Neural cell (in vitro differentiated cells): ENCODE data around the gene IFT20. TPM values are rescaled to one million over a fixed set of nuclear protein-coding genes. Genes with fewer than 3 reads are reported as not detected.

Experiments used
- H2AFZ ChIP-seq: fragments of 200-600, 300-800 bp; sonication (generic), shearing (Covaris generic); 2 replicates; pipeline ENCODE4 v1.6.0; 2014; ENCODE audit warnings: low read depth, mild to moderate bottlenecking, antibody characterized with exemption, low read length, moderate library complexity
- H3F3A ChIP-seq: fragments of 200-600 bp; shearing (Covaris generic); 2 replicates; pipeline ENCODE4 v1.6.1; 2016; ENCODE audit warnings: mild to moderate bottlenecking, moderate library complexity, mixed read lengths, antibody characterized with exemption, low read length; ENCODE audit not compliant: insufficient read depth, poor library complexity, severe bottlenecking
- H3K27ac ChIP-seq: fragments of 200-600, 300-800 bp; sonication (generic), shearing (Covaris generic); 2 replicates; pipeline ENCODE4 v1.5.1; 2014; ENCODE audit warnings: mild to moderate bottlenecking, low read length, moderate library complexity
- H3K27me3 ChIP-seq: fragments of 300-800, 200-600 bp; sonication (generic), shearing (Covaris generic); 2 replicates; pipeline ENCODE4 v1.6.0; 2014; ENCODE audit warnings: mild to moderate bottlenecking, low read depth, low read length, moderate library complexity; ENCODE audit not compliant: insufficient read depth
- H3K36me3 ChIP-seq: fragments of 300-800, 200-600 bp; sonication (generic), shearing (Covaris generic); 2 replicates; pipeline ENCODE4 v1.5.1; 2014; ENCODE audit warnings: mild to moderate bottlenecking, antibody characterized with exemption, low read length, moderate library complexity; ENCODE audit not compliant: insufficient read depth
- H3K4me2 ChIP-seq: fragments of 300-800, 200-600 bp; sonication (generic), shearing (Covaris generic); 2 replicates; pipeline ENCODE4 v1.6.0; 2014; ENCODE audit warnings: mild to moderate bottlenecking, low read length
- H3K4me3 ChIP-seq: fragments of 300-800, 200-600 bp; sonication (generic), shearing (Covaris generic); 2 replicates; pipeline ENCODE4 v1.5.1; 2014; ENCODE audit warnings: mild to moderate bottlenecking, low read length, moderate library complexity
- H3K79me2 ChIP-seq: fragments of 200-600 bp; shearing (Covaris generic); replicated peaks from 2 replicates; pipeline ENCODE4 v1.6.0; 2014; ENCODE audit warnings: mild to moderate bottlenecking, low read length, moderate library complexity; ENCODE audit not compliant: insufficient read depth
- H3K9ac ChIP-seq: fragments of 300-800, 200-600 bp; sonication (generic), shearing (Covaris generic); 2 replicates; pipeline ENCODE4 v1.6.1; 2016; ENCODE audit warnings: mild to moderate bottlenecking, low read length, mixed read lengths
- H3K9me2 ChIP-seq: fragments of 200-600 bp; shearing (Covaris generic); 2 replicates; pipeline ENCODE4 v1.6.1; 2016; ENCODE audit warnings: mild to moderate bottlenecking, low read length, mixed read lengths; ENCODE audit not compliant: insufficient read depth
- H3K9me3 ChIP-seq: fragments of 200-600, 300-800 bp; sonication (generic), shearing (Covaris generic); 2 replicates; pipeline ENCODE4 v1.6.1; 2016; ENCODE audit warnings: mild to moderate bottlenecking, mixed run types, low read length, moderate library complexity, mixed read lengths
- H4K20me1 ChIP-seq: fragments of 200-600 bp; shearing (Covaris generic); 2 replicates; pipeline ENCODE4 v1.6.1; 2016; ENCODE audit warnings: mild to moderate bottlenecking, mixed run types; ENCODE audit not compliant: insufficient read depth
- CTCF ChIP-seq: fragments of 450-650 bp; IDR thresholded peaks from 2 replicates; pipeline ENCODE4 v1.5.1; 2014; ENCODE audit warnings: antibody characterized with exemption, mild to moderate bottlenecking, moderate library complexity; ENCODE audit not compliant: poor library complexity, severe bottlenecking
- EP300 ChIP-seq: fragments of 450-650 bp; conservative IDR thresholded peaks from 2 replicates; pipeline ENCODE4 v1.6.1; 2014; ENCODE audit warnings: antibody characterized with exemption, mild to moderate bottlenecking, moderate library complexity; ENCODE audit not compliant: poor library complexity, severe bottlenecking
- EZH2 ChIP-seq: fragments of 200-600, 300-800 bp; shearing (Covaris generic), sonication (generic); IDR thresholded peaks from 2 replicates; pipeline ENCODE4 v1.6.1; 2014; ENCODE audit warnings: antibody characterized with exemption, low read length, borderline replicate concordance, mild to moderate bottlenecking; ENCODE audit not compliant: insufficient read depth, poor library complexity, severe bottlenecking
- MXI1 ChIP-seq: fragments of 450-650 bp; conservative IDR thresholded peaks from 2 replicates; pipeline ENCODE4 v1.6.1; 2014; ENCODE audit warnings: antibody characterized with exemption, mild to moderate bottlenecking; ENCODE audit not compliant: poor library complexity, severe bottlenecking
- POLR2AphosphoS5 ChIP-seq: IDR thresholded peaks from 2 replicates; pipeline ENCODE4 v1.6.1; 2012
- RAD21 ChIP-seq: fragments of 450-650 bp; conservative IDR thresholded peaks from 2 replicates; pipeline ENCODE4 v1.6.1; 2014; ENCODE audit warnings: antibody characterized with exemption, mild to moderate bottlenecking, moderate library complexity
- REST ChIP-seq: IDR thresholded peaks from 2 replicates; pipeline ENCODE4 v1.6.1; 2012; ENCODE audit warnings: borderline replicate concordance
- SMC3 ChIP-seq: fragments of 450-650 bp; conservative IDR thresholded peaks from 2 replicates; pipeline ENCODE4 v1.6.1; 2014; ENCODE audit warnings: antibody characterized with exemption, mild to moderate bottlenecking, moderate library complexity; ENCODE audit not compliant: poor library complexity
- TAF1 ChIP-seq: IDR thresholded peaks from 2 replicates; pipeline ENCODE4 v1.6.1; 2012; ENCODE audit warnings: low read depth
- polyA plus RNA-seq: library from polyadenylated mRNA; depleted of rRNA; stranded (reverse); fragments of >200 nt; gene quantifications from 2 replicates; pipeline ENCODE4 v1.2.3, GENCODE V29; 2014

The IFT20 gene
- polyA plus RNA-seq, 1 donor from 2014 or later, result 213 TPM

GRCh38 chr17:28334666-28335200 is 539 bp downstream of the IFT20 start:
- Histone ChIP-seq H3K27me3 (no peaks in the 10 kb centered on the region), H2AFZ (peak overlapping the region; percentile 61), H3F3A (no peaks in the 10 kb centered on the region), H3K27ac (peak overlapping the region; percentile 94), H3K9ac (peak overlapping the region; percentile 87), H3K9me2 (no peaks in the 10 kb centered on the region), H3K9me3 (no peaks in the 10 kb centered on the region), H3K36me3 (no peaks in the 10 kb centered on the region), H3K79me2 (peaks cover 53% of the 10 kb centered on the region), H4K20me1 (no peaks in the 10 kb centered on the region), H3K4me3 (peak overlapping the region; percentile 88), H3K4me2 (peak overlapping the region; percentile 99)
- no peak for TF ChIP-seq EZH2
- no peak for TF ChIP-seq SMC3
- TF ChIP-seq RAD21, result no peak
- TF ChIP-seq POLR2AphosphoS5, result no peak
- TF ChIP-seq MXI1, result no peak
- TF ChIP-seq CTCF, result no peak
- no peak for TF ChIP-seq EP300
- no peak for TF ChIP-seq TAF1
- no peak for TF ChIP-seq REST

- no peaks in the 10 kb centered on the region for H3K27me3 ChIP-seq
- peak overlapping the region; percentile 99 for H3K4me2 ChIP-seq
- H3K9ac ChIP-seq, result peak overlapping the region; percentile 87
- H3F3A ChIP-seq, result no peaks in the 10 kb centered on the region
- H2AFZ ChIP-seq, result no peak overlapping the region
- peaks cover 48% of the 10 kb centered on the region for H3K79me2 ChIP-seq
- no peaks in the 10 kb centered on the region for H3K36me3 ChIP-seq
- H3K9me2 ChIP-seq, result no peaks in the 10 kb centered on the region
- H3K27ac ChIP-seq, result no peak overlapping the region
- H4K20me1 ChIP-seq, result no peaks in the 10 kb centered on the region
- no peaks in the 10 kb centered on the region for H3K9me3 ChIP-seq
- peak overlapping the region; percentile 88 for H3K4me3 ChIP-seq
- TF ChIP-seq POLR2AphosphoS5 (no peak), SMC3 (no peak), EP300 (no peak), REST (no peak), RAD21 (no peak), CTCF (no peak), TAF1 (no peak), MXI1 (no peak), EZH2 (no peak)
Measured at GRCh38 chr17:28334171-28334570, 1.1 kb downstream of the IFT20 start.
